ENCODE data around the gene STXBP6. TPM values are rescaled to one million over a fixed set of nuclear protein-coding genes. Genes with fewer than 3 reads are reported as not detected.

The STXBP6 gene
- total RNA-seq, 1 donor from 2014 or later: 0.63 TPM

DNA sequence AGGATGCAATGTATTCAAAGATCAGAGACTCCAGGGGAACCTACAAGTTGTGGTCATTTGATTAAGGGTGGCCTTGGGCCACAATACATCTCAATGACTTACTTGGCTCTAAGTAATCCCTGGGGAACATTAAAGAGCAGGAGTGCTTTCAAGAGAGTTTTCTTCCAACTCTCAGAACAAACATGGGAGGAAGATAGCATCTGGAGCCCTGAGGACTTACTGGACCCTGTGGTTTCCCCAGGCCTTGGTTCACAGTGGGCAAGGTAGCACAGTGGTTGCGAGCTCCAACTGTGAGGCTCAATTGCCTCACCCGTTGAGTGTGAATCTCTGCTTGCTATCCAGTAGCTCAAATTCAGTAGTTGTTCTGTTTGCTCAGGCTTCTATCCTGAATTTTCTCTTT lies 32.4 kb downstream of the STXBP6 start:
- no peak for DNase-seq (ENCODE audit: low read depth)
- TF ChIP-seq, protein P1, sequence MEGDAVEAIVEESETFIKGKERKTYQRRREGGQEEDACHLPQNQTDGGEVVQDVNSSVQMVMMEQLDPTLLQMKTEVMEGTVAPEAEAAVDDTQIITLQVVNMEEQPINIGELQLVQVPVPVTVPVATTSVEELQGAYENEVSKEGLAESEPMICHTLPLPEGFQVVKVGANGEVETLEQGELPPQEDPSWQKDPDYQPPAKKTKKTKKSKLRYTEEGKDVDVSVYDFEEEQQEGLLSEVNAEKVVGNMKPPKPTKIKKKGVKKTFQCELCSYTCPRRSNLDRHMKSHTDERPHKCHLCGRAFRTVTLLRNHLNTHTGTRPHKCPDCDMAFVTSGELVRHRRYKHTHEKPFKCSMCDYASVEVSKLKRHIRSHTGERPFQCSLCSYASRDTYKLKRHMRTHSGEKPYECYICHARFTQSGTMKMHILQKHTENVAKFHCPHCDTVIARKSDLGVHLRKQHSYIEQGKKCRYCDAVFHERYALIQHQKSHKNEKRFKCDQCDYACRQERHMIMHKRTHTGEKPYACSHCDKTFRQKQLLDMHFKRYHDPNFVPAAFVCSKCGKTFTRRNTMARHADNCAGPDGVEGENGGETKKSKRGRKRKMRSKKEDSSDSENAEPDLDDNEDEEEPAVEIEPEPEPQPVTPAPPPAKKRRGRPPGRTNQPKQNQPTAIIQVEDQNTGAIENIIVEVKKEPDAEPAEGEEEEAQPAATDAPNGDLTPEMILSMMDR (conservative IDR thresholded peaks at IDR 0.05; ENCODE audit: low read depth, low read length): no peak
- H3K4me3 ChIP-seq (ENCODE audit: low read depth, low read length): no peak overlapping the region

DNA sequence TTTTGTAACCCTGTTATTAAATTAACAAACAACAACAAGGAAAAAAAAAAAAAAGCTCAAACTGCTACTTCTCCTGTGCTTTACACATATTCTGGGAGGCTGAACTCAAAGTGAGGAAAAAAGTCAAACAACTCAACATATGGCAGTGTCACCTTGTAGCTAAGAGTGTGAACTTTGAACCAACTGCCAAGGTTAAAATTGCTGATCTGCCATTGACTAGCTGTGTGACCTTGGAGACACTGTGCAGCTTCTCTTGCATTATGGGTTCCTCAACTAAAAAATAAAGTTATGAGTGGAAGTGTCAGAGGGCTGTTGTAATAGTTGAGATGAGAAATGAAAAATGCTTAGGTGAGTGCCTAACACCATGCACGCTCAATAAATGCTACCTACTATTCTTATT lies 34.2 kb downstream of the STXBP6 start:
- DNase-seq (ENCODE audit: low read depth): no peak
- no peak overlapping the region for H3K4me3 ChIP-seq (ENCODE audit: low read depth, low read length)
- TF ChIP-seq, protein P1 (conservative IDR thresholded peaks at IDR 0.05; ENCODE audit: low read depth, low read length): no peak

DNA sequence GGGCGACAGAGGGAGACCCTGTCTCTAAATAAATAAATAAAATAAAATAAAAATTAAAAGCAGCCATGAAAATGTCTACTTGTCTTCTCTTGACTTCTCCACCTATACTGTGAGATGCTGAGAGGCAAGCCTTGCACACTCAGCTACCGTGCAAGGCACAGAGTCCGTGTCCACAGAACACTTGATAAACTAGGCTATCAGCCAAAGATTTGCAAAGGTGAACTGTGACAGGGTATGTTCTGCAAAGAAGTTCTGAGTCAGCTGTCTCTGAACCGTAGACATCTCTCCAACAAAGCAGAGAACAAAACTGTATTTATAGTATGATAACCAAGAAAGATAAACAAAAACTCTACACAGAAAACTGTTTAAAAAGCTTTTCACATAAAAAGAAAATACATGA lies 35.5 kb downstream of the STXBP6 start:
- peak; percentile 15 for DNase-seq (ENCODE audit: low read depth)
- no peak overlapping the region for H3K4me3 ChIP-seq (ENCODE audit: low read depth, low read length)
- TF ChIP-seq, protein P1 (conservative IDR thresholded peaks at IDR 0.05; ENCODE audit: low read depth, low read length): no peak

DNA sequence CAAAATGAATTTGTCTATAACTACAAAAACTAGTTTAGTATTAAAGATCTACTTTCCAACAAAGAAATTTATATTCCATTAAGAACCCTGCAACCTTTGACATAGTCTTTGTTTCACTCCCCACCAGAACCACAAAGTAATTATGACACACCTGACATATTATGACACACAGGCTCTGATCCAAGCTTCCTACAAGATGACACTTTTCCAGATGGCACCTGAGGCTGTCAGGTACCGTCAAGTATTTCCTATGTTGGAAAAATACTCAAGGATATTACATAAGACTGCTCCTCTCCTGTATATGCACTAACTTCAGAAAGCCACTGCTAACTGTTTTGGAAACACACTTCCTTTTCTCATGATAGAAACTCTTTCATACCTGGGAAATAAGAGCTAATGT lies 38.9 kb downstream of the STXBP6 start:
- no peak for DNase-seq (ENCODE audit: low read depth)
- TF ChIP-seq, protein P1 (conservative IDR thresholded peaks at IDR 0.05; ENCODE audit: low read depth, low read length): no peak
- no peak overlapping the region for H3K4me3 ChIP-seq (ENCODE audit: low read depth, low read length)

DNA sequence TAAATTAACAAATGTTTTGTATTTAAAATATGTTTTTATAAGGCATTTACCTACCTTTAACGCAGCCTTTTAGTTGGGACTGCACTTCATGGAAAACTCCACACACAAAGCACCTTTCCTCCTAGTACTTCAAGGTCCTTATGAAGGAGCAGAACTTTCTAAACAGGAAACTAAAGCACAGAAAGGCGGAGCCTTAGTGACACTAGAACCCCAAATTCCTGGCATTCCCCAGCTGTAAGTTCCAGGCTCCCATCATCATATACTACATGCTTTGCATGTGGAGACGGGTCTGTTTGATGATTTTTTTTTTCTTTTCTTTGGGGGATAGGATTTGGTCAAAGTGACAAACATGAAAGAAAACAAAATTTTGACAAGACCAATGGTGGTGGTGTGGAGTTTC lies 39.5 kb downstream of the STXBP6 start:
- TF ChIP-seq, protein P1 (conservative IDR thresholded peaks at IDR 0.05; ENCODE audit: low read depth, low read length): no peak
- no peak overlapping the region for H3K4me3 ChIP-seq (ENCODE audit: low read depth, low read length)
- DNase-seq (ENCODE audit: low read depth): no peak

DNA sequence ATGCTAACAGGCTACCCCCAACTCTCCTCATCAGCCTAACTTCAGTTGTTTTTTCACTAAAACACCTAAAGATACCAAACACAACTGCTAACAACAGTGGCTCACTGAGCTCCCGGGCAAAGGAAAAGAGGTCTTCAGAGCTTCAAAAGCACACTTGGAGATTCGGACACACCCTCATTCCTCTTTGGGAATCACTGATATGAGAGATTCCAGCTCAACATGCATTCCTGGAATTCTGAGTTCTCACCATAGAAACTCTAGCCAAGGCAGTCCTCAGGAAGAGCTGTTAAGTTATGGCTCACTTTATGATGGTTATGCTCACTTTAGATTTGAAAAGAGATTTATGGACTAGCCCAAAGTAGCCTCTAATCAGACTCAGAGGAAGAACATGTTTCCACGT lies 40.1 kb downstream of the STXBP6 start:
- DNase-seq (ENCODE audit: low read depth): peak; percentile 25
- TF ChIP-seq, protein P1 (conservative IDR thresholded peaks at IDR 0.05; ENCODE audit: low read depth, low read length): no peak
- no peak overlapping the region for H3K4me3 ChIP-seq (ENCODE audit: low read depth, low read length)

DNA sequence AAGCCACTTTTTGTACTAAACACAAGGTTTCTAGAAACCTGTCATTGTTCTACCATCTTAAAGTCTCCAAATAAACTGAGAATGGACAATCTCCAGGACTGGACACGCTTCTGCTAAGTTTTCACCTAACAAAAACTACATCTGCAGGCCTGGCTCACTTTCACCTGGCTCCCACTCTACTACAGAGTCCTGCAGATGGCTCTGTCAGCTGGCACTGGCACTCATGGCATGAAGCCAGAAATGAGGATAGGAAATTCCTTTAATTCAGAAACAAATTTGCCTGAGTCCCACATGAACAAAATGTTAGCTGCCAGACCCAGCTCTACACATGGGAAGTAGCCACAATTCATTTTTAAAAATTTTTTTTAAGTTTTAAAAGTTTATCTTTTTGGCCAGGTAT lies 42.1 kb downstream of the STXBP6 start:
- TF ChIP-seq, protein P1 (conservative IDR thresholded peaks at IDR 0.05; ENCODE audit: low read depth, low read length): no peak
- no peak overlapping the region for H3K4me3 ChIP-seq (ENCODE audit: low read depth, low read length)
- no peak for DNase-seq (ENCODE audit: low read depth)
